ENCODE measurements around the gene ALK.
"Not testable (repeated sequence)": the region's sequence is repeated elsewhere in the genome, so short reads cannot be mapped to it uniquely, and the experiment has no call there.

The ALK gene

DNA sequence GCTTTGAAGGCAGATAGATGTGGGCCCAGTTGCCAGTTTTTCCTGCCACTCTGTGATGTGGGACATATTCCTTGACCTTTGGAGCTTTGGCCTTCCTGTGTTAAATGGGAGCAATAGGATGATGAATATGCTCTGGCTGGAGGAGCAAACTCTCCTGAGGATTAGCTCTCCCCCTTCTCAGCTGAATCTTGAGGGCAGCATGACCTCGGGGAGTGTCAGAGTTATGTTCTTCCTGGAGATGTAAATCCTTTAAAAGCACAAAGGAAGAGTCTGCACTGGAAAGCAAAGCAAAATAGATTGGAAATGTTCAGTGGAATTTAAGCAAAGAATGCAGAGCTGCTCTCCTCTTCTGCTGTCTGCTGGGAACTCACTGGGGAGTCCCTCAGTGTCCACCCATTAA, 160.1 kb downstream of the ALK start:
- H3K9me3 Mint-ChIP-seq, result no peaks in the 10 kb centered on the region

GRCh38 chr2:29760008-29760407, 161.4 kb downstream of the ALK start:
- H3K27me3 Mint-ChIP-seq, result no peaks in the 10 kb centered on the region
- no peaks in the 10 kb centered on the region for H3K36me3 Mint-ChIP-seq (ENCODE audit: low read depth)
- intact Hi-C loops (cut with micrococcal nuclease), result no loop called here
- no peak overlapping the region for H3K27ac Mint-ChIP-seq
- no peak overlapping the region for H3K4me3 Mint-ChIP-seq
- no peaks in the 10 kb centered on the region for H3K9me3 Mint-ChIP-seq
- H3K4me1 Mint-ChIP-seq (ENCODE audit: low read depth), result no peaks in the 10 kb centered on the region

More for the DNA sequence above, 160.1 kb downstream of the ALK start:
- Mint-ChIP-seq H3K27ac (no peak overlapping the region), H3K4me1 (ENCODE audit: low read depth) (no peaks in the 10 kb centered on the region), H3K36me3 (ENCODE audit: low read depth) (no peaks in the 10 kb centered on the region), H3K4me3 (no peak overlapping the region), H3K27me3 (peaks cover 2% of the 10 kb centered on the region)
- intact Hi-C loops (cut with micrococcal nuclease), result no loop called here

GRCh38 chr2:29759360-29759759, 162.0 kb downstream of the ALK start:
- Mint-ChIP-seq H3K9me3 (no peaks in the 10 kb centered on the region), H3K4me3 (no peak overlapping the region), H3K4me1 (ENCODE audit: low read depth) (no peaks in the 10 kb centered on the region), H3K27me3 (no peaks in the 10 kb centered on the region), H3K27ac (no peak overlapping the region), H3K36me3 (ENCODE audit: low read depth) (no peaks in the 10 kb centered on the region)
- intact Hi-C loops (cut with micrococcal nuclease), result no loop called here

DNA sequence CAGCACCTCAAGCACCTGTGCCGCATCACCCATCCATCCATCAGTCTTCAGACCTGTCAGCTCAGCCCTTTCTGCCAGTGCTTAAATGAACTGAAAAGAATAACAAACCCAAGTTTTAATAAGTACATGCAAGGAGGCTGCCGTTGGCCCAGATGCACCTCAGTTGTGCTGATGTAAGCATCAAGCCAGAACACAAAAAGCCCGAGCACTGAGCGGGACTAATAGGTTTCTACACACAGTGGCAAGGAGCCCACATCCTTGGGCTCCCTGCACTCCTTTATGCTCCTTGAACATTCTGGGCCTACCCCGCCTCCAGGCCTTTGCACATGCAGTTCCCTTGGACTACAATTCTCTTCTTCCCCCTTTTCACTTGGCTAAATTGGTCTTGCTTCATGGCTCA, 165.6 kb downstream of the ALK start:
- no peak overlapping the region for H3K27ac Mint-ChIP-seq
- H3K4me3 Mint-ChIP-seq, result no peak overlapping the region
- H3K9me3 Mint-ChIP-seq, result no peaks in the 10 kb centered on the region
- H3K27me3 Mint-ChIP-seq, result no peaks in the 10 kb centered on the region
- intact Hi-C loops (cut with micrococcal nuclease), result no loop called here
- no peaks in the 10 kb centered on the region for H3K36me3 Mint-ChIP-seq (ENCODE audit: low read depth)
- H3K4me1 Mint-ChIP-seq (ENCODE audit: low read depth), result no peaks in the 10 kb centered on the region

- intact Hi-C loops (cut with micrococcal nuclease), result no loop called here
- Mint-ChIP-seq H3K9me3 (no peaks in the 10 kb centered on the region), H3K27ac (no peak overlapping the region), H3K27me3 (no peaks in the 10 kb centered on the region), H3K36me3 (ENCODE audit: low read depth) (no peaks in the 10 kb centered on the region), H3K4me1 (ENCODE audit: low read depth) (no peaks in the 10 kb centered on the region), H3K4me3 (no peak overlapping the region)
These were observed 166.2 kb downstream of the ALK start for GRCh38 chr2:29755233-29755632.

DNA sequence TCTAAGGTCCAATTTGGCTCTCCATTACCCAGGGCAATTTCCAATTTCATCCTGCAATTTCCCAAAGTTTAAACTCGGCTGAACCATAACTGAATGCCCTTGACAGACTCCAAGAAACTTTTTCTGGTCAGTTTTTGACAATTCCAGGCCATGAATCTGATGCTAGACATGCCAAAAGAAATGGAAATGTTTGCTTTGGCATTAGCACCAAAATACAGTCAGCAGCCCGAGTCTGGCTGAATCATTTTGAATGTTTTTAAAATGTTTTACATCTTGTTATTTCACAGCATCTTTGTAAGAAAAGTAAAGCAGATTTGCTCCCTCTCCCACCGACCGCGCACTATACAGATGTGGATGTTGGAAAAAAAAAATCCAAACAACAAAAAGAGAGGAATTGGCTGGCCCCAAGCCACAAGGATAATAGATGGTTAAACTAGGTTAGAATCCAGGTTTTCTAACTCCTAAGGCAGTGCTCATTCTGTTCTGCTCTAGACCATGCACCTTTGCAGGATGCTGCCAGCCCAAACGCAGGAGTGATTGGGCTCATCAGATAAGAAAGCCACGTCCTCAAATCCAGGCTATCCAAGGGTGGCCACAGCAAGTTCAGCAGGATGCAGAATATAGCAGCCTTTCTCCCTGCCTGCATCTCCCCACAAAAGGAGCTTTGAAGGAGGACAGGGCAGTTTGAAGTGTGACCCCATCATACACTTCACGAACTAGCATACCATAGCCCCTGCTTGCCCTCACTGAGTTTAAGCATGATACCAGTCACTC, 167.5 kb downstream of the ALK start:
- intact Hi-C loops (cut with micrococcal nuclease), result no loop called here
- H3K27me3 Mint-ChIP-seq, result no peaks in the 10 kb centered on the region
- no peaks in the 10 kb centered on the region for H3K36me3 Mint-ChIP-seq (ENCODE audit: low read depth)
- no peak overlapping the region for H3K27ac Mint-ChIP-seq
- H3K9me3 Mint-ChIP-seq, result no peaks in the 10 kb centered on the region
- no peaks in the 10 kb centered on the region for H3K4me1 Mint-ChIP-seq (ENCODE audit: low read depth)
- no peak overlapping the region for H3K4me3 Mint-ChIP-seq

DNA sequence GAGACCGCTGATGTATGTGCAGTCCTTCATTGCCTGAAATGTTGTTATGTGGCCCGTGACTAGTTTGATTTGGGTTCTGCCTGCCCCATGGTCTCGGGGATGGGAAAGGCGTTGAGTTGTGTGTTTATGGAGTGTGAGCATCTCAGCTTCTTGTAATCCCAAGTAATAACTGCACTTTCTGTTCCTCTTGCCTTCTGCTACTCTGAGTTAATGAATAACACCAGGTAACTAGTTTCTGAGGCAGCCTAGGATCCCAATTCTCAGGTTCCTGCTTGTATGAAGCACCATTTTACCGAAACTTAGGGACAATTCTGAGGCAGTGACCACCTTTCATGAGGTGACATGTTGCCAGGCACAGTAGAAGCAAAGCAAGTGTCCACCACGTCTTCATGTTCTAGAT, 170.0 kb downstream of the ALK start:
- Mint-ChIP-seq H3K36me3 (ENCODE audit: low read depth) (no peaks in the 10 kb centered on the region), H3K9me3 (no peaks in the 10 kb centered on the region), H3K27me3 (no peaks in the 10 kb centered on the region), H3K4me1 (ENCODE audit: low read depth) (no peaks in the 10 kb centered on the region), H3K27ac (no peak overlapping the region), H3K4me3 (no peak overlapping the region)
- intact Hi-C loops (cut with micrococcal nuclease), result no loop called here

GRCh38 chr2:29750463-29750862, 170.9 kb downstream of the ALK start:
- H3K27me3 Mint-ChIP-seq; H3K4me1 Mint-ChIP-seq (ENCODE audit: low read depth); H3K4me3 Mint-ChIP-seq; H3K9me3 Mint-ChIP-seq; intact Hi-C loops (cut with micrococcal nuclease); H3K27ac Mint-ChIP-seq; H3K36me3 Mint-ChIP-seq (ENCODE audit: low read depth): not testable (repeated sequence)

- intact Hi-C loops (cut with micrococcal nuclease), result no loop called here
- Mint-ChIP-seq H3K4me3 (no peak overlapping the region), H3K4me1 (ENCODE audit: low read depth) (no peaks in the 10 kb centered on the region)
These were observed 171.5 kb downstream of the ALK start for GRCh38 chr2:29749843-29750242.

GRCh38 chr2:29749041-29749440, 172.3 kb downstream of the ALK start:
- H3K27ac Mint-ChIP-seq, result no peak overlapping the region
- no peaks in the 10 kb centered on the region for H3K9me3 Mint-ChIP-seq
- no peaks in the 10 kb centered on the region for H3K36me3 Mint-ChIP-seq (ENCODE audit: low read depth)
- intact Hi-C loops (cut with micrococcal nuclease), result no loop called here
- no peak overlapping the region for H3K4me3 Mint-ChIP-seq
- no peaks in the 10 kb centered on the region for H3K4me1 Mint-ChIP-seq (ENCODE audit: low read depth)
- peaks cover 2% of the 10 kb centered on the region for H3K27me3 Mint-ChIP-seq

More at GRCh38 chr2:29749843-29750242, 171.5 kb downstream of the ALK start:
- no peaks in the 10 kb centered on the region for H3K27me3 Mint-ChIP-seq
- H3K9me3 Mint-ChIP-seq, result no peaks in the 10 kb centered on the region
- no peak overlapping the region for H3K27ac Mint-ChIP-seq
- no peaks in the 10 kb centered on the region for H3K36me3 Mint-ChIP-seq (ENCODE audit: low read depth)

DNA sequence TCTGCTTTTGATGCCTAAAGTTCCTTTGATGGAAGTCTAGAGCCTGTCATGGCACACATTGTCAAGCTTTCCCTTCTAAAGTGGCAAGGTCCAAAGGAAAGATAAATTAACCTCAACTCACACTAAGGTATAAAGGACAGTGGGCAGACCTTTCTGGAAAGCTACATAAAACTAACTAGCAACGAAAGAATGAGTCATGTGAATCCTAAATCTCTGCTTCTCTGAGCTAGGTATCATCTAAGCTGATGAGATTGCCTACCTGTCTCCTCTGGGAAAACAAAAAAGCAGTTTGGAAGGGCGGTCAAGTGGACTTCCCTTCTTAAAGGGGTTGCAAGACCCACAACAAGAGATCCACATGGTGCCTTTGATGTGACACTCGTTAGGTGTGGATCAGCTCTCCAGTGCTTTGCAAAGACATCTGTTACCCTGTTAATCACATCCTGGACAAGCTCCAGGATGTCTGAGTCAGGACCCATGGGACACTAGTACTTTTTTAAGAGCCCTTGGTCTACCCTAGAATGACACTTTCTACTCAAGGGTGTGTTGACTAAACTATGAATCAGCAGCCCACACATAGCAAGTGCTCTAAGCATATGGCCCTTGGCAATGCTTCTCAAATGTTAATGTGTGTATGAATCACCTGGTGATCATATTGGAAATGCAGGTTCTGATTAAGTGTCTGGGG, 173.5 kb downstream of the ALK start:
- peaks cover 2% of the 10 kb centered on the region for H3K27me3 Mint-ChIP-seq
- H3K4me3 Mint-ChIP-seq, result no peak overlapping the region
- H3K36me3 Mint-ChIP-seq (ENCODE audit: low read depth), result no peaks in the 10 kb centered on the region
- H3K9me3 Mint-ChIP-seq, result no peaks in the 10 kb centered on the region
- no peak overlapping the region for H3K27ac Mint-ChIP-seq
- H3K4me1 Mint-ChIP-seq (ENCODE audit: low read depth), result no peaks in the 10 kb centered on the region
- intact Hi-C loops (cut with micrococcal nuclease), result no loop called here

- H3K27me3 Mint-ChIP-seq, result peaks cover 2% of the 10 kb centered on the region
- H3K27ac Mint-ChIP-seq, result no peak overlapping the region
- no peak overlapping the region for H3K4me3 Mint-ChIP-seq
- H3K9me3 Mint-ChIP-seq, result no peaks in the 10 kb centered on the region
- H3K36me3 Mint-ChIP-seq (ENCODE audit: low read depth), result no peaks in the 10 kb centered on the region
- H3K4me1 Mint-ChIP-seq (ENCODE audit: low read depth), result no peaks in the 10 kb centered on the region
- intact Hi-C loops (cut with micrococcal nuclease), result no loop called here
These were observed 176.4 kb downstream of the ALK start for GRCh38 chr2:29744976-29745375.

- Mint-ChIP-seq H3K36me3 (ENCODE audit: low read depth) (no peaks in the 10 kb centered on the region), H3K4me1 (ENCODE audit: low read depth) (no peaks in the 10 kb centered on the region), H3K27me3 (peaks cover 2% of the 10 kb centered on the region), H3K27ac (no peak overlapping the region), H3K4me3 (no peak overlapping the region), H3K9me3 (no peaks in the 10 kb centered on the region)
- intact Hi-C loops (cut with micrococcal nuclease), result no loop called here
These were observed 177.9 kb downstream of the ALK start for GRCh38 chr2:29743516-29743915.

GRCh38 chr2:29742656-29743055, 178.7 kb downstream of the ALK start:
- no peak overlapping the region for H3K27ac Mint-ChIP-seq
- H3K27me3 Mint-ChIP-seq, result peaks cover 2% of the 10 kb centered on the region
- no peaks in the 10 kb centered on the region for H3K9me3 Mint-ChIP-seq
- no peaks in the 10 kb centered on the region for H3K4me1 Mint-ChIP-seq (ENCODE audit: low read depth)
- no peaks in the 10 kb centered on the region for H3K36me3 Mint-ChIP-seq (ENCODE audit: low read depth)
- intact Hi-C loops (cut with micrococcal nuclease), result no loop called here
- no peak overlapping the region for H3K4me3 Mint-ChIP-seq

DNA sequence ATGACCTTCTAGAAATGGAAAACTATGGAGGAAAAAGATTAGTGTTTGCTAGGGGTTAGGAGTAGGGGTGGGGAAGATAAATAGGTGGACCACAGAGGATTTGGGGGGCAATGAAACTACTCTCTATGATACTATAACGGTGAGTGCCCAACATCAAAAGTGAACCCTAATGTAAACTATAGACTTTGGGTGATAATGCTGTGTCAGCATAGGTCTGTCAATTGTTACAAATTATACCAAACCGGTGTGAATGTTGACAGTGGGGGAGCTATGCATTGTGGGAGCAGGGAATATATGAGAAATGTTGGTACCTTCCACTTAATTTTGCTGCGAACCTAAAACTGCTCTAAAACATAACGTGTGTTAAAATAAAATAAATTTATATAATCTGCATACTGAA, 180.3 kb downstream of the ALK start:
- H3K4me1 Mint-ChIP-seq (ENCODE audit: low read depth), result no peaks in the 10 kb centered on the region
- H3K36me3 Mint-ChIP-seq (ENCODE audit: low read depth), result no peaks in the 10 kb centered on the region
- intact Hi-C loops (cut with micrococcal nuclease), result no loop called here
- no peak overlapping the region for H3K4me3 Mint-ChIP-seq
- no peak overlapping the region for H3K27ac Mint-ChIP-seq
- H3K27me3 Mint-ChIP-seq, result peaks cover 2% of the 10 kb centered on the region
- H3K9me3 Mint-ChIP-seq, result no peaks in the 10 kb centered on the region
